ENCODE measurements around the gene SHLD1. TPM values are rescaled to one million over a fixed set of nuclear protein-coding genes. Genes with fewer than 3 reads are reported as not detected.

SHLD1 gene
- total RNA-seq, 4 donors from 2014 or later = 4.0 to 11.7 (median 4.7) TPM

GRCh38 chr20:5770231-5770986 lies 20.2 kb downstream of the SHLD1 start:
- Histone ChIP-seq H3K27ac (no peak overlapping the region), H3K4me1 (no peaks in the 10 kb centered on the region), H3K27me3 (no peaks in the 10 kb centered on the region), H3K9me3 (no peaks in the 10 kb centered on the region), H3K4me3 (replicated peaks in 1 of 3) (no peak overlapping the region), H3K36me3 (peaks cover 0 to 2% of the 10 kb centered on the region in 2 donors)
- TF ChIP-seq CTCF (IDR thresholded peaks at IDR 0.05) (no peak), POLR2A (IDR thresholded peaks at IDR 0.05) (no peak)
- no peak for DNase-seq
- intact Hi-C loops (cut with DNase I) = no loop called here
- WGBS, 2 donors = 94 to 98% methylated on average over 3 of the region's 3 CpGs

GRCh38 chr20:5770987-5771318 lies 20.8 kb downstream of the SHLD1 start:
- no peaks in the 10 kb centered on the region for H3K4me1 ChIP-seq
- TF ChIP-seq CTCF (IDR thresholded peaks at IDR 0.05) (no peak), POLR2A (IDR thresholded peaks at IDR 0.05) (no peak)
- H3K9me3 ChIP-seq = no peaks in the 10 kb centered on the region
- H3K27me3 ChIP-seq = no peaks in the 10 kb centered on the region
- peaks cover 0 to 2% of the 10 kb centered on the region in 2 donors for H3K36me3 ChIP-seq
- no peak overlapping the region for H3K27ac ChIP-seq
- intact Hi-C loops (cut with DNase I) = no loop called here
- H3K4me3 ChIP-seq (replicated peaks in 1 of 3) = no peak overlapping the region
- 82 to 90% methylated on average over 1 of the region's 1 CpG for WGBS, 2 donors
- no peak for DNase-seq

- Histone ChIP-seq H3K4me1 (no peaks in the 10 kb centered on the region), H3K27ac (peak overlapping the region in 2 of 3 donors; percentile 10 to 65), H3K27me3 (no peaks in the 10 kb centered on the region), H3K9me3 (no peaks in the 10 kb centered on the region), H3K36me3 (peaks cover 0 to 2% of the 10 kb centered on the region in 2 donors), H3K4me3 (replicated peaks in 1 of 3) (no peak overlapping the region)
- intact Hi-C loops (cut with DNase I) = no loop called here
- no peak for TF ChIP-seq POLR2A (IDR thresholded peaks at IDR 0.05)
- TF ChIP-seq CTCF (IDR thresholded peaks at IDR 0.05) = no peak
- WGBS, 2 donors = 55 to 66% methylated on average over 5 of the region's 5 CpGs
- no peak for DNase-seq
Observed at GRCh38 chr20:5772704-5773103, 22.5 kb downstream of the SHLD1 start.

- intact Hi-C loops (cut with DNase I) = no loop called here
- H3K4me3 ChIP-seq (replicated peaks in 1 of 3) = no peak overlapping the region
- H3K36me3 ChIP-seq = peaks cover 0 to 2% of the 10 kb centered on the region in 2 donors
- WGBS, 2 donors = 94% methylated on average over 8 of the region's 8 CpGs
- no peaks in the 10 kb centered on the region for H3K4me1 ChIP-seq
- DNase-seq = no peak
- H3K27ac ChIP-seq = peak overlapping the region in 1 of 3 donors; percentile 65
- H3K27me3 ChIP-seq = no peaks in the 10 kb centered on the region
- no peak for TF ChIP-seq POLR2A (IDR thresholded peaks at IDR 0.05)
- TF ChIP-seq CTCF (IDR thresholded peaks at IDR 0.05) = no peak
- no peaks in the 10 kb centered on the region for H3K9me3 ChIP-seq
Observed at GRCh38 chr20:5773589-5773988, 23.4 kb downstream of the SHLD1 start.

- H3K36me3 ChIP-seq = peaks cover 0 to 2% of the 10 kb centered on the region in 2 donors
- TF ChIP-seq CTCF (IDR thresholded peaks at IDR 0.05) (no peak), POLR2A (IDR thresholded peaks at IDR 0.05) (no peak)
- 99 to 100% methylated on average over 5 of the region's 5 CpGs for WGBS, 2 donors
- peaks cover 5 to 6% of the 10 kb centered on the region in 2 donors for H3K4me1 ChIP-seq
- H3K9me3 ChIP-seq = no peaks in the 10 kb centered on the region
- DNase-seq = no peak
- intact Hi-C loops (cut with DNase I) = no loop called here
- H3K4me3 ChIP-seq (replicated peaks in 1 of 3) = no peak overlapping the region
- H3K27ac ChIP-seq = no peak overlapping the region
- no peaks in the 10 kb centered on the region for H3K27me3 ChIP-seq
Observed at GRCh38 chr20:5776077-5776476, 25.9 kb downstream of the SHLD1 start.
